ENCODE data around the gene TMED1. TPM values are rescaled to one million over a fixed set of nuclear protein-coding genes. Genes with fewer than 3 reads are reported as not detected.

TMED1 gene
- polyA plus RNA-seq, 1 donor: 45.8 TPM

- DNase-seq: no peak
Measured at GRCh38 chr19:10812196-10812595, 23.8 kb downstream of the TMED1 start.

GRCh38 chr19:10811391-10812111, 24.5 kb downstream of the TMED1 start:
- no peak for DNase-seq

GRCh38 chr19:10809651-10810285, 26.2 kb downstream of the TMED1 start:
- no peak for DNase-seq

- DNase-seq: no peak
Measured at GRCh38 chr19:10808937-10809649, 26.9 kb downstream of the TMED1 start.

DNA sequence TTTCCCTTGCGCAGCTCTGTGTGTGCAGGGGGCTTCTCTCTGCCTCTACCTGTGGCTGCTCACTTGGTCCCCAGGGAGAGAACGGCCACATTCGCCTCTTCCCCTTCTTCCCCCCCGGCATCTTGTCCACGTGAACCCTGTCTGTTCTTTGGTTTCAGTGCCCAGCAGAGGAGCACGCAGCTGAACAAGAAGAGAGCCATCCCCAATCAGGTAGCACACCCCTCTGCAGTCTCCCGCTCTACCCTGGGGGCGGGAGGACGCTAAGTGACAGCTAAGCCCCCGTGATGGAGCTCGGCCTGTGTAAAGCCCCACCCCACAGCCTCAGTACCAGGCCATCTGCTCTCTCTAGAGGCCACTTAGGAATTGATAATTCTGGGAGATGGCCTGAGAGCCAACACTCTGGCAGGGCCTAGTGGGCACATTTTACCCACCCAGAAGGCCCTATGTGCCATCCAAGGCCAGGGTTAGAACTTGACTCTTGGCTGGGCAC, 30.2 kb downstream of the TMED1 start:
- DNase-seq: no peak

DNA sequence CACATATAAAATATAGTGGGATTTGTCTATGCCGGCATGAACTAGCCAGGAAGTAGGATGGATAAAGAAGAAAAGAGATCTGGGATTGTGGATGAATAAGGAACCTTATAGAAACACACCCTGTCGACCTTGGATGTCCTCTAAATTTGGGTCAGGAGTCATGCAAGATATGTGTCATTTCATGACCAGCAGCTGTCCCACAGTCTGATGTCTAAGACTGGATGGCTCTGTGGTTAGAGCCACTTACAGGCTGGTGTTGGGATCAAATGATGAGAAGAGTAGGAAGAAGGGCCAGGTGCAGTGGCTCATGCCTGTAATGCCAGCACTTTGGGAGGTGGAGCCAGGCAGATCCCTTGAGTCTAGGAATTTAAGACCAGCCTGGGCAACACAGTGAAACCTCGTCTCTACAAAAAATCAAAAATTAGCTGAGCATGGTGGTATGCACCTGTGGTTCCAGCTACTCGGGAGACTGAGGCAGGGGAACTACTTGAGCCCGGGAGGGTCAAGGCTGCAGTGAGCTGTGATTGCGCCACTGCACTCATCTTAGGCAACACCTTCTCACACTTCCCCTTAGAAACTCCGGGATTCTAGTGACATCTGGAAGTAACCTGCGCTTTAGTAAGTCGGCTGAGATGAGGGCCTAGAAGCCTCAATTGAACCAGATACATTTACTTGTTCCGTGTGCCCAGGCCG, 30.8 kb downstream of the TMED1 start:
- no peak for DNase-seq

- no peak for DNase-seq
Measured at GRCh38 chr19:10803252-10803651, 32.8 kb downstream of the TMED1 start.

GRCh38 chr19:10802479-10802878, 33.5 kb downstream of the TMED1 start:
- DNase-seq: no peak

DNA sequence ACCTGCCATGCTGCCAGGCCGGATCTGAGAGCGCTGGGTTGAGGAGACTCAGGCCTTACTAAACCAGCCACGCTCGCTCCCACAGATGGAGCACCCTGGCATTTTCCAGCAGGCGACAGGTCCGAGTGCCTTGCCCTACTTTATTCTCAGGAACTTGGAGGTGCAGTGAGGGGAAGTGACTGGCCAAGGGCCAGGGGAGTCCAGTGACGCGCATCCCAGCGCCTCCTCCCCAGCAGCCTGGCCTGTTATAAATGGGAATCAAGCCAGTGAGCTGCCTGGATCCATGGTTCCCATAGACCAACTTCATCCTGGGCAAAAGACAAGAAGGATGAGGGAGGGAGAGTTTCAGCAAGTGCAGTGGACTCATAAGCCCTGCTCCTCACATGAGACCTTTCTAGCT, 35.5 kb downstream of the TMED1 start:
- DNase-seq: no peak

GRCh38 chr19:10797541-10798256, 38.3 kb downstream of the TMED1 start:
- no peak for DNase-seq

- DNase-seq: no peak
Measured at GRCh38 chr19:10797078-10797477, 38.9 kb downstream of the TMED1 start.

DNA sequence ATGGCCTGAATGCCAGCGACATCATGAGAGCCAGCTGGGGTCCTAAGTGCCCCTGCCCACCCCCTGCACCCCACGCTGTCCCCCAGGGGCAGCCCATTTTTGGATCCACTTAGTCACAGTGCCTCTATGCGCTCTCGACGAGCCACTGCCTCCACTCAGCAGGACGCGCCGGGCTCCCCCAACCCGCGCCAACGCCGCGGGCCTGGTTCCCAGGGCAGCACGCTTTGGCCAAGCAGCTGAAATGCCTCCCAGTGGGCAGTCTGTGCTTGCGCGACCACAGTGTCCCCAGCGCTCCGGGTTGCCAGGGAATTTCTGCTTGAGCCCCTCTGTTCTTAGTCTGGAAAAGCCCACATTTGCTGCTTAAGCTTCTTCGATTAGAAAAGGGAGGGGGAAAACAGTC, 39.4 kb downstream of the TMED1 start:
- no peak for DNase-seq

DNA sequence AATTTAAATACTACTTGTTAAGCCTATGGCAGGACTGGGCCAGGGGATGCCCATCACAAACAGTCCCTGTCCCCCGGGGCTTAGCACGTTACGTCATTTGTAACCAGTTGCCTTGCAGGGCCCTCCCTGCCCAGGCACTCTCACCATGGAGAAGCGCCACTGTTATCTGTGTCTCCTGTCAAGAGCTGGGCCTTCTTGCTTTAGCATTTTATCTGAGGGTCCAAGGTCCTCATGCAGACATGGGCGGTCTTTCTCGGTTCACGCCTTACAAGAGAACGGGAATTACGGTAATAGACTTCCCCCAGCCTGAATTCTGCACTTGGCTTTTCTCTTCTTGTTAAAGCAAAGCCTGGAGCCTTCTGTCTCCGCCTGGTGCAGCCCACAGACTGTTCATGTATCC, 46.1 kb downstream of the TMED1 start:
- DNase-seq: no peak

- DNase-seq: no peak
Measured at GRCh38 chr19:10788146-10788545, 47.9 kb downstream of the TMED1 start.

DNA sequence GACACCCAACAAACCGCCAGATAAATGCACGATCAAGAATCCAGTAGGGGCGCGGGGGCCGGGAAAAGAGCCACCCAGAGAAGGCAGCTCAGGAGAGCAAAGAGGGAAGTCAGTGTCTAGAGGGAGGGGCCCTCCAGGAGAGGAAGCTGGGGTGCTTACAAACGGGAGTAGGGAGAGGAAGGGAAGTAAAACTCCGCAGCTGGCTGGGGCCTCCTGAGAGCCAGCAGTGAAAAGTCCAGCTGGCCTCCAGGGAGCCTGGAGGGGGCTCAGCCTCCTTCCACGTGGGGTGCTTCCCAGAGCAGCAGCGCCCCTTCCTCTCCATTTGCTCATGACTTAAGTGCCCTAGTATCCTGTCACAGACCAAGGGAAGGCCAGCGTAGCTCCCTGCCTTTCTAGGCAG, 51.8 kb downstream of the TMED1 start:
- no peak for DNase-seq

DNA sequence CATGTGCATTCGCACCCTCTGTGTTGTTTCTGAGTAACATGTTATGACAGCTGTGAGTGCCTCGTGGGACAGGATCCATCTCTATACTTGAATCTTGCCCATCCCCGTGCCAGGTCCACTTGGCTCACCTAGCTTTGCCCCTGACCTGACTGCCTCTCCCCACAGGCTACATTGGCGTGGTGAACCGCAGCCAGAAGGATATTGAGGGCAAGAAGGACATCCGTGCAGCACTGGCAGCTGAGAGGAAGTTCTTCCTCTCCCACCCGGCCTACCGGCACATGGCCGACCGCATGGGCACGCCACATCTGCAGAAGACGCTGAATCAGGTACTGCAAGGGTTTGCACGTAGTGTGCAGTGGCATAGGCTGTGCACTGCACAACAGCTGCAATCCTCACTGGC, 53.2 kb downstream of the TMED1 start:
- DNase-seq: no peak

Other genes starting within 250 kb of the TMED1 start
- gene AP1M2, start 248.9 kb downstream of the TMED1 start, polyA plus RNA-seq (ENCODE audit: insufficient read length): 35.5 TPM
- gene SLC44A2, start 210.7 kb downstream of the TMED1 start, polyA plus RNA-seq (ENCODE audit: insufficient read length): 180 TPM
- 358 TPM for gene ILF3, start 181.9 kb downstream of the TMED1 start, polyA plus RNA-seq (ENCODE audit: insufficient read length)
- gene QTRT1, start 134.8 kb downstream of the TMED1 start, polyA plus RNA-seq (ENCODE audit: insufficient read length): 51.1 TPM
- 155 TPM for gene DNM2, start 118.1 kb downstream of the TMED1 start, polyA plus RNA-seq (ENCODE audit: insufficient read length)
- gene C19orf38, start 12.2 kb upstream of the TMED1 start, polyA plus RNA-seq (ENCODE audit: insufficient read length): 1.4 TPM
- gene CARM1, start 35.3 kb upstream of the TMED1 start, polyA plus RNA-seq (ENCODE audit: insufficient read length): 43.5 TPM
- 31.2 TPM for gene YIPF2, start 92.4 kb upstream of the TMED1 start, polyA plus RNA-seq (ENCODE audit: insufficient read length)
- gene TIMM29, start 92.6 kb upstream of the TMED1 start, polyA plus RNA-seq (ENCODE audit: insufficient read length): 31.1 TPM
- gene SMARCA4, start 124.8 kb upstream of the TMED1 start, polyA plus RNA-seq (ENCODE audit: insufficient read length): 169 TPM